Renal cortex interstitium (tissue), 11 donors: ENCODE results near the gene SYNPO2. TPM values are rescaled to one million over a fixed set of nuclear protein-coding genes. Genes with fewer than 3 reads are reported as not detected.
"Not testable (repeated sequence)": the region's sequence is repeated elsewhere in the genome, so short reads cannot be mapped to it uniquely, and the experiment has no call there.

Source experiments
- DNase-seq, 11 donors: peaks; one replicate each; pipeline ENCODE4 v3.0.0-alpha.2; 2013; ENCODE audit warnings: low read depth in 9 of 11, low spot score in 4 of 11; ENCODE audit errors: extremely low read depth in 1 of 11
- polyA plus RNA-seq, 3 donors: library from polyadenylated mRNA; unstranded; fragments of 120-200 nt; gene quantifications; one replicate each; pipeline ENCODE4 v1.2.1, GENCODE V29; 2013; ENCODE audit not compliant: insufficient read length in 3 of 3

Gene SYNPO2
- polyA plus RNA-seq, 3 donors = 13.2 to 16.2 (median 15.4) TPM

- DNase-seq = no peak
These were observed 21.2 kb upstream of the SYNPO2 start for GRCh38 chr4:118867311-118868067.

- no peak for DNase-seq
These were observed 18.8 kb upstream of the SYNPO2 start for GRCh38 chr4:118869808-118870342.

GRCh38 chr4:118872181-118872580 lies 16.5 kb upstream of the SYNPO2 start:
- no peak for DNase-seq

- no peak for DNase-seq
These were observed 10.9 kb upstream of the SYNPO2 start for GRCh38 chr4:118877797-118878196.

- DNase-seq = not testable (repeated sequence)
These were observed 10.1 kb upstream of the SYNPO2 start for GRCh38 chr4:118878507-118878906.

GRCh38 chr4:118879409-118879808 lies 9.2 kb upstream of the SYNPO2 start:
- DNase-seq = no peak

- no peak for DNase-seq
These were observed 7.0 kb upstream of the SYNPO2 start for GRCh38 chr4:118881512-118882146.

- DNase-seq = no peak
These were observed 4.8 kb upstream of the SYNPO2 start for GRCh38 chr4:118883861-118884260.

GRCh38 chr4:118884716-118885115 lies 3.9 kb upstream of the SYNPO2 start:
- no peak for DNase-seq

GRCh38 chr4:118889312-118889691 lies 648 bp downstream of the SYNPO2 start:
- no peak for DNase-seq

GRCh38 chr4:118894034-118894433 lies 5.4 kb downstream of the SYNPO2 start:
- no peak for DNase-seq

- no peak for DNase-seq
These were observed 9.6 kb downstream of the SYNPO2 start for GRCh38 chr4:118898221-118898620.

GRCh38 chr4:118898684-118899138 lies 10.1 kb downstream of the SYNPO2 start:
- no peak for DNase-seq

GRCh38 chr4:118904418-118904817 lies 15.8 kb downstream of the SYNPO2 start:
- no peak for DNase-seq

GRCh38 chr4:118904935-118905334 lies 16.3 kb downstream of the SYNPO2 start:
- no peak for DNase-seq

GRCh38 chr4:118905566-118905965 lies 16.9 kb downstream of the SYNPO2 start:
- no peak for DNase-seq

- no peak for DNase-seq
These were observed 20.7 kb downstream of the SYNPO2 start for GRCh38 chr4:118909173-118909956.

- no peak for DNase-seq
These were observed 21.6 kb downstream of the SYNPO2 start for GRCh38 chr4:118910221-118910620.

GRCh38 chr4:118911238-118911703 lies 22.6 kb downstream of the SYNPO2 start:
- no peak for DNase-seq

- no peak for DNase-seq
These were observed 26.8 kb downstream of the SYNPO2 start for GRCh38 chr4:118915468-118915867.
